Activated T-cell treated with anti-CD3 and anti-CD28 coated beads, Interleukin-2, amount 50 U/mL, for 24 hours (primary cell): ENCODE data around the gene TCEANC.
"Not testable (repeated sequence)": the region's sequence is repeated elsewhere in the genome, so short reads cannot be mapped to it uniquely, and the experiment has no call there.

ENCODE experiments used
- DNase-seq: peaks from one replicate; pipeline ENCODE4 v3.0.0-alpha.2; 2020
- H3K27ac Mint-ChIP-seq: 2 replicates; pipeline ENCODE4 v1.8.0; 2020; ENCODE audit warnings: mild to moderate bottlenecking, mixed read lengths
- H3K27me3 Mint-ChIP-seq: 2 replicates; pipeline ENCODE4 v1.8.0; 2020; ENCODE audit warnings: mixed read lengths
- H3K36me3 Mint-ChIP-seq: 2 replicates; pipeline ENCODE4 v1.8.0; 2020; ENCODE audit warnings: low read depth, mixed read lengths
- H3K4me1 Mint-ChIP-seq: 2 replicates; pipeline ENCODE4 v1.8.0; 2020; ENCODE audit warnings: low read depth, mixed read lengths
- H3K4me3 Mint-ChIP-seq: 2 replicates; pipeline ENCODE4 v1.8.0; 2020; ENCODE audit warnings: mild to moderate bottlenecking, moderate library complexity, mixed read lengths
- H3K9me3 Mint-ChIP-seq: 2 replicates; pipeline ENCODE4 v1.8.0; 2020; ENCODE audit warnings: mixed read lengths

The TCEANC gene

DNA sequence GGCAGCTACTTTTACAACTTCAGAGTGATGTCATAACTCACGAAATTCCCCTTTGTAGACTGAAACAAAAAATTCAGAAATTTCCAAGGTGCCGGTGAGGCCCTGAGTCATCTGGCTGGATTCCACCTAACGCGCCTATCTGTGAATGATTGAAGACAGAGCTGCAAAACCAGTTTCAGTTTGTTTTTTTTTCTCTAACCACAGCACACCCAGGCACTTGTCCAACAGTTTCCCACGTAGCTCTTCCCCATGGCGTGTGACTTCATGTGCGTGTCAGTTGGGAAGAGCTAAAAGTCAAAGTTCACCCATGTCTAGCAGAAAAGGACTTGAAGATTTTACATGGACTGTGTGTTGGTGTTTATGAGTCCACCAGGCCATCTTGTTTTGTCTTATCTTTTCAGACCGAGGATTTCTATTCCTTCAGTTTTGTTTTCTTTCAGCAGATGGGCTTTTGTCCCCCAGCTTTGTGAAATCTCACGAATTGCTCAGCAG lies 16.4 kb downstream of the TCEANC start:
- Mint-ChIP-seq H3K4me3 (peak overlapping the region; percentile 74), H3K27ac (peak overlapping the region; percentile 97), H3K4me1 (peaks cover 23% of the 10 kb centered on the region), H3K27me3 (peaks cover 61% of the 10 kb centered on the region), H3K9me3 (no peaks in the 10 kb centered on the region), H3K36me3 (peaks cover 7% of the 10 kb centered on the region)
- DNase-seq: peak; percentile 61

DNA sequence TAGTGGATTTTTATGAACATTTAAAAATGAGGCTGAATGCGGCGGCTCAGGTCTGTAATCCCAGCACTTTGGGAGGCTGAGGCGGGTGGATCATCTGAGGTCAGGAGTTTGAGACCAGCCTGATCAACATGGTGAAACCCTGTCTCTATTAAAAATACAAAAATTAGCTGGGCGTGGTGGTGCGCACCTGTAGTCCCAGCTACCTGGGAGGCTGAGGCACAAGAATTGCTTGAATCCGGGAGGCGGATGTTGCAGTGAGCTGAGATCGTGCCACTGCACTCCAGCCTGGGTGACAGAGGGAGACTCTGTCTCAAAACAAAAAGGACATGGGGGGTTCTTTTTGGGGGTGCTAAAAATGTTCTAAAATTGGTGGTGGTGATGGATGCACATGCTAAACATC lies 16.8 kb downstream of the TCEANC start:
- H3K9me3 Mint-ChIP-seq, H3K36me3 Mint-ChIP-seq, DNase-seq: not testable (repeated sequence)
- Mint-ChIP-seq H3K4me3 (peak overlapping the region; percentile 74), H3K27ac (peak overlapping the region; percentile 97), H3K4me1 (peaks cover 23% of the 10 kb centered on the region), H3K27me3 (peaks cover 60% of the 10 kb centered on the region)

DNA sequence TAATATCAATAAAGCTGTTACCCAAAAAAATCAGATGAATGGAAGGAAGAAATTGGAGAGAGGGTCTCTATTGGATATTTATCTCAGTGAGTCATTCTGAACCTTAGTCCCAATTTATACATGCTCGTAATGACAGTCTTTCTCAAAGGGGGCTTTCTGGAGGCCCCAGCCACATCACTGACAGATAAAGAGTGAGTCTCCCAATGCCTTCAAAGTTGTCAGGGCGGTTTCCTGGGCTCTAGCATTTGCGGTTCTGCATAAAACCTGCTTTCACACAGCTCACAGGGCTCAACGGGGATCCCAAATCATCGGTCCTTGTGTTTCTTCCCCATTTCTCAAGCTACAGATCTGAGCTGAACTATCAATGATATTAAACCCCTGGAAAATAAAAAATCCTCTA lies 17.3 kb downstream of the TCEANC start:
- Mint-ChIP-seq H3K27ac (peak overlapping the region; percentile 97), H3K36me3 (peaks cover 3% of the 10 kb centered on the region), H3K9me3 (no peaks in the 10 kb centered on the region), H3K4me3 (peak overlapping the region; percentile 74), H3K4me1 (peaks cover 23% of the 10 kb centered on the region), H3K27me3 (peaks cover 60% of the 10 kb centered on the region)
- DNase-seq: no peak

DNA sequence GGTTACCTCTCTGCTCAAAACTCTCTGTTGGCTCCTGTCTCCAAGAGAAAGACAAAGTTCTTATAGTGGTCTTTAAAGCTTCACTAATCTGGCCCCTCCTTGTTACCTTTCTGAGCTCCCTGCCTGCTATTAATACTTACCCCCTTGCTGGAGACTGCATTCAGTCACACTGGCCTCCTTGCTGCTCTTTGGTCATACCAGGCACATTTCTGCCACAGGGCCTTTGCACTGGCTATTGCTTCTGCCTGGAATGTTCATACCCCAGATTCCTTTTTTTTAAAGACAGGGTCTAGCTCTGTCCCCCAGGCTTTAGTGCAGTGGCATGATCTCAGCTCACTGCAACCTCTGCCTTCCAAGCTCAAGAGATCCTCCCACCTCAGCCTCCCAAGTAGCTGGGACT lies 20.1 kb downstream of the TCEANC start:
- H3K4me1 Mint-ChIP-seq: peaks cover 22% of the 10 kb centered on the region
- no peaks in the 10 kb centered on the region for H3K9me3 Mint-ChIP-seq
- H3K27ac Mint-ChIP-seq: no peak overlapping the region
- no peak for DNase-seq
- no peak overlapping the region for H3K4me3 Mint-ChIP-seq
- H3K27me3 Mint-ChIP-seq: peaks cover 58% of the 10 kb centered on the region
- peaks cover 3% of the 10 kb centered on the region for H3K36me3 Mint-ChIP-seq

DNA sequence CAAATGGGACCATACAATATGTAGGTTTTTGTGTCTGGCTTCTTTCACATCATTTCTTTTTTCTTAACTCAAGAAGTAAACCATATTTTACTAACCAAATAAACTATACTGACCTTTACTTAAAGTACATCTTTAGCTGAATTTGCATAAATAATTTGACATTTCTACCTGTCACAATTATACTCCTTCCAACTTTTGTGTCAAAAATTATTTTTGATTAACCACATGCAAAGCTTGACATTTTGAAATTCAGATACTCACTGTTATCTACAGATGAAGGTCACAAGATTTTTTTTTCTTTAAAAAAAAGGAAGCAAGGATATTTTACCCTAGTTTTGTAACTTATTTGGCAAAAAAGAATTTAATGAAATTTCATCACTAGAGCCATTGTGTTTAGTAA lies 23.9 kb downstream of the TCEANC start:
- Mint-ChIP-seq H3K4me3 (no peak overlapping the region), H3K36me3 (no peaks in the 10 kb centered on the region), H3K9me3 (no peaks in the 10 kb centered on the region), H3K4me1 (no peaks in the 10 kb centered on the region), H3K27me3 (peaks cover 65% of the 10 kb centered on the region), H3K27ac (no peak overlapping the region)
- no peak for DNase-seq

DNA sequence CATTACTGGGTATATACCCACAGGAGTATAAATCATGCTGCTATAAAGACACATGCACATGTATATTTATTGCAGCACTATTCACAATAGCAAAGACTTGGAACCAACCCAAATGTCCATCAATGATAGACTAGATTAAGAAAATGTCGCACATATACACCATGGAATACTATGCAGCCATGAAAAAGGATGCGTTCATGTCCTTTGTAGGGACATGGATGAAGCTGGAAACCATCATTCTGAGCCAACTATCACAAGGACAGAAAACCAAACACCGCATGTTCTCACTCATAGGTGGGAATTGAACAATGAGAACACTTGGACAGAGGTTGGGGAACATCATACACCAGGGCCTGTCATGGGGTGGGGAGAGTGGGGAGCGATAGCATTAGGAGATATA lies 26.8 kb downstream of the TCEANC start:
- not testable (repeated sequence) for H3K36me3 Mint-ChIP-seq, H3K9me3 Mint-ChIP-seq, H3K4me1 Mint-ChIP-seq, H3K4me3 Mint-ChIP-seq, DNase-seq, H3K27ac Mint-ChIP-seq
- peaks cover 55% of the 10 kb centered on the region for H3K27me3 Mint-ChIP-seq

DNA sequence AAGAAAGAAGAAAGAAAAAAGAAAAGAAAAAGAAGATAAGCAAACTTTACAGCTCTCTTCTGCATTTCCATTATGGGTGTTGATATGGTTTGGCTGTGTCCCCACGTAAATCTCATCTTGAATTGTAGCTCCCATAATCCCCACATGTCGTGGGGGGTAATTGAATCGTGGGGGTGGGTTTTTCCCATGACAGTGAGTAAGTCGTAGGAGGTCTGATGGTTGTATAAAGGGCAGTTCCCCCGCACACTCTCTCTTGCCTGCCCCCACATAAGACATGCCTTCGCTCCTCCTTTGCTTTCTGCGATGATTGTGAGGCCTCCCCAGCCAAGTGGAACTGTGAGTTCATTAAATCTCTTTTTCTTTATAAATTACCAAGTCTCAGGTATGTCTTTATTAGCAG lies 28.7 kb downstream of the TCEANC start:
- Mint-ChIP-seq H3K27ac (no peak overlapping the region), H3K9me3 (no peaks in the 10 kb centered on the region), H3K27me3 (peaks cover 66% of the 10 kb centered on the region), H3K36me3 (no peaks in the 10 kb centered on the region), H3K4me3 (no peak overlapping the region), H3K4me1 (peaks cover 15% of the 10 kb centered on the region)
- DNase-seq: no peak

DNA sequence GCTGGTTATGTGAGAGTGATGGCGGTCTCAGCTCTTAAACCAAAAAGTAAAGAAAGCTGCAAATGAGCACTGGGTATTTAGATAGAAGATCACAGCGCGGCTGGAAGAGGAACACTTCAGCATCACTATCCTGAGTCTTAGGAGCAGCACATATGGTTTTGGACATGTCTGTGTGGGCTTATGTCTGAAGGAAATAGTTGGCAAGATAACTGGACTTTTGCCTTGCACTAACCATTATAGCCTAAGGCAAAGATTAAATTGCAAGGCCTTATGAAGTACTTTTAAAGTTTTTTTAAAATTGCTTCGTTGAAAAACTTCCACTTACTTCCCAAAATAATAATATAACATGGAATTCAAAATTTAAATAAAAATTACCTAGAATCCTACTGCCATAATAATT lies 31.4 kb downstream of the TCEANC start:
- peaks cover 58% of the 10 kb centered on the region for H3K27me3 Mint-ChIP-seq

DNA sequence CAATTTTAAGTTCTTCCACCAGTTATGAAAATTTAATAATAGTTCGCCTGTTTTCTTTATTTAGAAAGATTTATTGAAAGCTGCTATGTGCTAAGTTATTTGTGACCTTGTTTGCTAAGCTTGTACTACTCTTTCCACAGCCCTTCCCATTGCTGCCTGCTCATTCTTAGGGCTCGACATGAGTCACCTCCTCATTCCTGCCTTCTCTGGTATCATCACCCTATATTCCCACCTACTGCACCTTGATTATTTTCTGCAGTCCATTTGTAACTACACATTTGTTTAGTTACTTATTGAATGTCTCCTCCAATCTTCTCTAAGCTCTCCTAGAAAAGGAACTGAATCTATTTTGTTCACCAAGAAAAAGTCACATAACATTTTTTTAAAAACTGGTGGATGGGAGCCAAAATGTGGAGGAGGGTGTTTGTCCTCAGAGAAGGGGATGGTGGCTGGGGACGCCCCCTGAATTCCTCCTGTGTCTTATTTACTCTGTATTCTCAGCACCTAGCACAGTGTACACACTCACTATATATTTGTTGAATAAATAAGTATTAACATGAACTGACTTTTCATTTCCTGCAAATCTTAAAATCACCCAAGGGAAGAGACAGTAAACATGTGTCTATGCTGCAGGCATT lies 32.3 kb downstream of the TCEANC start:
- peaks cover 58% of the 10 kb centered on the region for H3K27me3 Mint-ChIP-seq
- no peak overlapping the region for H3K27ac Mint-ChIP-seq
- no peak for DNase-seq
- H3K4me3 Mint-ChIP-seq: no peak overlapping the region
- peaks cover 39% of the 10 kb centered on the region for H3K4me1 Mint-ChIP-seq
- H3K36me3 Mint-ChIP-seq: peaks cover 9% of the 10 kb centered on the region
- no peaks in the 10 kb centered on the region for H3K9me3 Mint-ChIP-seq

More for the DNA sequence above, 31.4 kb downstream of the TCEANC start:
- DNase-seq: no peak
- Mint-ChIP-seq H3K9me3 (no peaks in the 10 kb centered on the region), H3K4me1 (peaks cover 34% of the 10 kb centered on the region), H3K27ac (no peak overlapping the region), H3K36me3 (peaks cover 2% of the 10 kb centered on the region), H3K4me3 (no peak overlapping the region)

DNA sequence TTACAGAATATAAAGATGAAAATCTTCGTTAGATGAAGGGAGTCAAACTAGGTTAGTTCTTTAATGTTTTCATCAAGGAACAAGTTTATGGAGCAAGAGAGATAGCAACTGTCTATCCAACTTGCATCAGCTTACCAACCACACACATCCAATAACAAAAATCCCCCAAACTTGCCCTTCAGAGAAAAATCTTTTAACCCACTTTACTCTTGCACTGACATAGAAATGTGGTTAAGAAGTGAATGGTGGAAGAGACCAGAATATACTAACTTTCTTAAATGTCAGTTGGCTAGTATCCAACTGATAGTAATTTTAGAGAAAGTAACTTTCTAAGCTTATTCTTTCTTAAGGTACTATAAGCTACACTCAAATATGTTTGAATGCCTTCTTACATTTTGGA lies 34.3 kb downstream of the TCEANC start:
- Mint-ChIP-seq H3K9me3 (no peaks in the 10 kb centered on the region), H3K4me3 (no peak overlapping the region), H3K27me3 (peaks cover 53% of the 10 kb centered on the region), H3K4me1 (peaks cover 53% of the 10 kb centered on the region), H3K36me3 (peaks cover 15% of the 10 kb centered on the region), H3K27ac (peak overlapping the region; percentile 94)
- no peak for DNase-seq

DNA sequence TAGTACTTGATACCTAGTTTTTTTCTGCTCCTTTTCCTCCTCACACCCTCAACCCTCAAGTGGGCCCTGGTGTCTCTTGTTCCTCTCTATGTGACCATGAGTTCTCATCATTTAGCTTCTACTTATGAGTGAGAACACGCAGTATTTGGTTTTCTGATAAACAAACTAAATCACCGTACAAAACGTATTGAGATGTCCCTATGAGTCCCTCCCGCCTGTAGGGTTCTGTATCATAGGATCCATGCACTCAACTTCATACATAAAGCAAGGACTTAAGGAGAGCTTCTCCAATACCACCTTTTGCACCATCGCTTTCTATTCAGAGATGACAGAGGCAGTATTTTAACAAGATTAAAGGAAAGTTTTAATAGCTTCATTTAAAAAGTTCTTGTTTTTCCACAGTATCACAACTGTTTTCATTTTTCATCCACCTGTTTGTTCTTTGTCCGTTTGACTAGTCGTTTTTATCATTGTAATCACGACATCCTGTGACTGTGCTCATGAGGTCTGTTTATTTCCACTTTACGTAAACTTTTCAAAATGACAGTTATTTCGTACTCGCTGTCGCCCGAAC lies 35.5 kb downstream of the TCEANC start:
- no peaks in the 10 kb centered on the region for H3K9me3 Mint-ChIP-seq
- peaks cover 17% of the 10 kb centered on the region for H3K36me3 Mint-ChIP-seq
- H3K4me1 Mint-ChIP-seq: peaks cover 66% of the 10 kb centered on the region
- no peak for DNase-seq
- H3K27ac Mint-ChIP-seq: peak overlapping the region; percentile 94
- H3K27me3 Mint-ChIP-seq: peaks cover 65% of the 10 kb centered on the region
- peak overlapping the region; percentile 86 for H3K4me3 Mint-ChIP-seq

DNA sequence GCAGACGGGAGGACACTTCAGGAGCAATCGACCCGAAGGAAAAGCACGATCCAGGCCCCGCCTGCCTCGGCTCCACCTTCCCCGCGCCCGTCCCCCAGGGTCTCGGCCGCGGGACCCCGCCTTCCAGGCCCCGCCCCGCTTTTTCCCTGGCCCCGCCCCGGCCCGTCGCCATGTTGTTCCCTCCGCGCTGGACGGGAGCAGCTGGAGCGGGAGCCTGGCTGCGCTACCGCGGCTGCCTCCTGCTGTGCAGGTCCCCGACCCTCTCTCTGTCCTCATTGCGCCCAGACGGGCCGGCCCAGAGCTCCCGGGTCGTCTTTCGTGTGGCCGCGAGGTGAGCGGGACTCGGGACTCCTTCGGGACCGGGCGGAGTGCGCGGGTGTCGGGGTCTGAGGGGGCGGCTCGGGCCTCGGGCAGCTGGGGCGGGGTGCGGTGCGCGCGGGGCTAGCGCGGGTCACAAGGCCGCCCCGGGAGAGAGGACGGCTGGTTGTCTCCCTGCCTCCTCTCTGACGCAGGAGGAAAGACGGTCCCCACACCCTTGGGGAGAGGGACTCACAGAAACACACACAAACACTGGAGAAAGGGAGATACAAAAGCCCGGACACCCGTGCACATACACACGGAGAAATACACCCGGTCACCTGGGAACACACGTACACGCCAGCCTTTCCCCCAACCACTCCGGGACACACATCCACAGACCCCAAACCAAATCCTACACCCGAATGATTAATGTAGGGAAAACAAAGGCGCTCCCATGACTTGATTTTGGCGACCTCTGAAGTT lies 36.2 kb downstream of the TCEANC start, which contains the start of gene RAB9A:
Gene RAB9A (plus strand): TSS at position 171 of the 783 bp plus-strand sequence. CDS start 19,619 bp downstream, outside the sequence.
- H3K4me1 Mint-ChIP-seq: peaks cover 72% of the 10 kb centered on the region
- H3K9me3 Mint-ChIP-seq: no peaks in the 10 kb centered on the region
- H3K4me3 Mint-ChIP-seq: peak within 1 kb of the TSS; percentile 86
- H3K27ac Mint-ChIP-seq: peak within 1 kb of the TSS; percentile 94
- H3K36me3 Mint-ChIP-seq: peaks cover 17% of the 10 kb centered on the region
- peak; percentile 90 for DNase-seq
- peaks cover 66% of the 10 kb centered on the region for H3K27me3 Mint-ChIP-seq

DNA sequence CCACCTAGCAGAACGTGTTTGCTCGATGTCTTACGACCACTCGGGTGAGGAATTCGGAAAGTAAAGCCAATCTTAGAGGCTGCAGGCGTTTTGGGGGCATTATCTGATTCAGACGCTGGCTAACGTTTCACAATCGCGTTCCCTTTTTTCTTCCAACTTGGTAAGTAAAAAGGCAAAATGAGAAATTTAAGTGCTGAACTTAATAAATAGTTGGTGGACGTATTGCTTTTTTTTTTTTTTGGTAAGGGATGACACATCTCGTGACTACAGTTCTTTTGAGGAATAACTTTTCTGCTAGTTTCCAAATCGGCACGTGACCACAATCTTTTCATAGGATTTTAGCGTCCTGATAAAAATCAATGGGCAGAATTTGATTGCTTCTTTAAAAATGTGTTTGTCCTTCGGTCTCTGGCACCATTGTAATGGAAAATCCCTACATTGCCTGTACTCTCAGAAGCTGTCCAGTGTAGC lies 36.8 kb downstream of the TCEANC start:
- peaks cover 71% of the 10 kb centered on the region for H3K4me1 Mint-ChIP-seq
- H3K27ac Mint-ChIP-seq: peak overlapping the region; percentile 94
- peaks cover 62% of the 10 kb centered on the region for H3K27me3 Mint-ChIP-seq
- H3K9me3 Mint-ChIP-seq: no peaks in the 10 kb centered on the region
- DNase-seq: no peak
- peak overlapping the region; percentile 86 for H3K4me3 Mint-ChIP-seq
- H3K36me3 Mint-ChIP-seq: peaks cover 17% of the 10 kb centered on the region

DNA sequence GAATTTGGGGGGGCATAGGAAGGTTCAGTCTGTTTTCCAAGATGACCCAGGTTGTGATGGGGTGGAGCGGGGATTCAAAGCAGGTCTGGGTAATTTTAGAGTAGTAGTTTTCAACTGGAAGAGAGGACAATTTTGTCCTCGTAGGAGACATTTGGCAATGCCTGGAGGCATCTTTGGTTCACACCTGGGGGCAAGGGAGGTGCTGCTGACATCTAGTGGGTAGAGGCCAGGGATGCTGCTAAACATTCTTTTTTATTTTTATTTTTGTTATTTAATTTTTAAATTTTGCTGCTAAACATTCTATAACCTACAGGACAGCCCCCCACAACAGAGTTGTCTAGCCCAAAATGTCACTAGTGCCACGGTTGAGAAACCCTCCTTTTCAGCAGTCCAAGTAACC lies 37.9 kb downstream of the TCEANC start:
- Mint-ChIP-seq H3K27me3 (peaks cover 61% of the 10 kb centered on the region), H3K27ac (peak overlapping the region; percentile 94), H3K4me1 (peaks cover 73% of the 10 kb centered on the region), H3K9me3 (no peaks in the 10 kb centered on the region), H3K4me3 (peak overlapping the region; percentile 86), H3K36me3 (peaks cover 17% of the 10 kb centered on the region)
- no peak for DNase-seq
